Fibroblast of pulmonary artery (primary cell): ENCODE results near the gene PDE4D.

Source experiments
- DNase-seq: peaks from one replicate; pipeline ENCODE4 v3.0.0-alpha.2; 2010; ENCODE audit warnings: low read depth
- H3K4me3 ChIP-seq: replicated peaks from 2 replicates; pipeline ENCODE4 v1.5.1; 2011; ENCODE audit warnings: low read depth, mild to moderate bottlenecking, control low read depth, low read length, moderate library complexity
- CTCF ChIP-seq: IDR thresholded peaks from 2 replicates; pipeline ENCODE4 v1.5.1; 2011; ENCODE audit warnings: mild to moderate bottlenecking, control low read depth, low read length, inconsistent platforms; ENCODE audit errors: missing control alignments

Gene PDE4D

GRCh38 chr5:59864718-59865117 lies 28.8 kb downstream of the PDE4D start:
- DNase-seq, result no peak
- no peak for TF ChIP-seq CTCF

GRCh38 chr5:59863777-59864176 lies 29.7 kb downstream of the PDE4D start:
- DNase-seq, result no peak
- no peak for TF ChIP-seq CTCF
- H3K4me3 ChIP-seq, result no peak overlapping the region

More at GRCh38 chr5:59864718-59865117, 28.8 kb downstream of the PDE4D start:
- H3K4me3 ChIP-seq, result no peak overlapping the region

GRCh38 chr5:59856358-59856757 lies 37.2 kb downstream of the PDE4D start:
- TF ChIP-seq CTCF, result no peak
- no peak for DNase-seq
- no peak overlapping the region for H3K4me3 ChIP-seq

- no peak overlapping the region for H3K4me3 ChIP-seq
- no peak for TF ChIP-seq CTCF
- no peak for DNase-seq
Observed at GRCh38 chr5:59850766-59851165, 42.8 kb downstream of the PDE4D start.

- DNase-seq, result no peak
- H3K4me3 ChIP-seq, result no peak overlapping the region
- TF ChIP-seq CTCF, result no peak
Observed at GRCh38 chr5:59847586-59847985, 45.9 kb downstream of the PDE4D start.

- TF ChIP-seq CTCF, result no peak
- no peak overlapping the region for H3K4me3 ChIP-seq
- peak; percentile 37 for DNase-seq
Observed at GRCh38 chr5:59845730-59846129, 47.8 kb downstream of the PDE4D start.

GRCh38 chr5:59843511-59844213 lies 49.9 kb downstream of the PDE4D start:
- no peak for DNase-seq

More at GRCh38 chr5:59843511-59844213, 49.9 kb downstream of the PDE4D start:
- no peak for TF ChIP-seq CTCF
- H3K4me3 ChIP-seq, result no peak overlapping the region
